GM19023 (cell line): Measurements from ENCODE around the gene AP1G1.
"Not testable (repeated sequence)": the region's sequence is repeated elsewhere in the genome, so short reads cannot be mapped to it uniquely, and the experiment has no call there.

Source experiments
- ATAC-seq: cut with Tn5 transposase; IDR thresholded peaks from one replicate; pipeline ENCODE4 v1.9.1; 2021; ENCODE audit warnings: mild to moderate bottlenecking, moderate library complexity; ENCODE audit not compliant: unreplicated experiment

AP1G1 gene

GRCh38 chr16:71709229-71709781, 99.3 kb downstream of the AP1G1 start:
- ATAC-seq = no peak

DNA sequence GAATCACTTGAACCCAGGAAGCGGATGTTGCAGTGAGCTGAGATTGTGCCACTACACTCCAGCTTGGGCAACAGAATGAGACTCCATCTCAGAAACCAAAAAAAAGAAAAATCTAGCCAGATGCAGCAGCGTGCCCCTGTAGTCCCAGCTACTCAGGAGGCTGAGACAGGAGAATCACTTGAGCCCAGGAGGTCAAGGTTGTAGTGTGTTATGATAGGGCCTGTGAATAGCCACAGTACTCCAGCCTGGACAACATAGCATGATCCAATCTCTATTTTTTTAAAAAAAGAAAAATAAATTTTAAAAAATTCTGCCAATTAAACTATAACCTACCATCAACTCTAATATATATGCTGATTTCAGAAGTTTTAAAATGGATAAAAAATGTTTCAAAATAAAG, 99.9 kb downstream of the AP1G1 start:
- ATAC-seq = no peak

DNA sequence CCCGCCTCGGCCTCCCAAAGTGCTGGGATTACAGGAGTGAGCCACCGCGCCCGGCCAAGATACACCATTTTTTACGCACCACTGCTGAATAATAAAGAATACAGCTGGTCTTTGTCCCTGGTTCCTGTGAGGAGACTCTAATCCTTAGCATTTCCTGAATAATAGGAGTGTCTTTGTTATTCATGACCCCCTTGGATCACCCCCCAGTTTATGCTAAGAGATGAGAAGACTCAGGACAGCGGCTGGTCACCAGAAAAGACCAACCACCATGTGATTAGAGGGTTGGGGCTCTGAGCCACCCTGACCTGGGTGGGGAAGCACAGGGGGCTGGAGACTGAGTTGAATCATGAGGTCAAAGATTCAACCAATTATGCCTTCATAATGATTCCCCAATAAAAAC, 101.4 kb downstream of the AP1G1 start:
- ATAC-seq = no peak

DNA sequence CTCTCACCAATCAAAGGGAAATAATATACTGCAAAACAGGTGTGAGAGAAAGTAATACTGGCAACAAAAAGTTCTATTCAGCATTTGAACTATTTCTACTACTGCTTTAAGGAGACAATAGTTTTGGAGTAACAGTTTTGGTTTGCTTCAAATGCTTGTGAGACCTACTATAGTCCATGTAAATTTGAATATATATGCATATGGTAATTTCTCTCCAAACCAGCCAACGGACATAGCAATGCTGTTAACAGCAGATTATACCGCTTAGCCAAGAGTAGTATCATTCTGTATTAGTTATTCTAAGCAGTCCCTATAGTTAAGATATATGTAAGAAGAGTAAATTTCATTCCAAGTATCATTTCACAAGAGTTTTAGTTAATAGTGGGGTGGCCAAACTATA, 102.6 kb downstream of the AP1G1 start:
- ATAC-seq = no peak

DNA sequence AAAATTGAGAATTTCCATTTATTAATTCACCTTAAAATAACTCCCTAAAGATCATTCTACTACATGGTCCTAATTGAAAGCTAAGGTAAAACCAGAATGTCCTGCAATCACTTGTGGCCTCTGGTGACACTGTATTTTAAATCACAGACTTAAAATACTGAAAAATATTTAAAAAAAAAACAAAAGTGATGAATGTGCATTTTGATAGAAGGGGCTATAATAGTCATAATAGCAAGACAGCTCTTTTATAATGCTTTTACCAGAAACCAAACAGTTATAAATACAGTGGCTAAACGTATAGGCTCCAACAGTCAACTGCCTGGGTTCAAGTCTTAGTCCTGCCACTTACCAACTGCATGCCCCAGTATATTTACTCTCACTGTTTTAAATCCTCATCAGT, 105.3 kb downstream of the AP1G1 start:
- no peak for ATAC-seq

DNA sequence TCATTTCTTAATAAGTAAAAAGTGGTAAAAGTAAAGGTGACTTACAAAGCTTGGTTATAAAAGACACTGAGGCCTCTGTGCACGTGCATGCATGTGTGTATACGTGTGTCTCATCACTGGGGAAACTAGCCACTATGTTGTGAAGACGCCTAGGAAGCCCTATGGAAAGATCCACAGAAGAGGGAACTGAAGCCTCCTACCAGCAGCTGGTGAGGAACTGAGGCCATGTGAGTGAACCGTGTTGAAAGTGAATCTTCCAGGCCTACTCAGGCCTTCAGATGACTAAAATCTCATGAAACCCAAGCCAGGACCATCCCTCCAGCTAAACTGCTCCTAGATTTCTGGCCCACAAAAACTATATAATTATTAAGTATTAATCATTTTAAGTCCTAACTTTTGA, 107.8 kb downstream of the AP1G1 start:
- no peak for ATAC-seq

DNA sequence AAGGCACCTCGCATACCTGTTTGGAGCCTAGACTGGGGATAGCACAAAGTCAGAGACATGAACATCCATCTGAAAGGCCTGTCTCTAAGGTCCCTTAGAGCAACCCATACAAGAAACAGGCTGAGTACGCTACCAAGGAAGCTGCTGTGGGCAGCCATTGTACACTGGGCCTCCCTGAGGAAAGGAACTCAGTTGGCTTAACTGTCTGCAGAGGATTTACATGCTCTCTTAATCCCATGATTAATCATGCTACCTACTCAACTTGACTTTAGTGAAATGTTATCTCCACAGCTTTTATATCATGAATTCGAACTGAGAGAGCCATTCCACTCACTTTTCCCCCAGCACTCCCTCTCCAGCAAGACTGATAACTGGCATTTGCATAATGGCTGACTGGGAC, 110.1 kb downstream of the AP1G1 start:
- ATAC-seq = no peak

DNA sequence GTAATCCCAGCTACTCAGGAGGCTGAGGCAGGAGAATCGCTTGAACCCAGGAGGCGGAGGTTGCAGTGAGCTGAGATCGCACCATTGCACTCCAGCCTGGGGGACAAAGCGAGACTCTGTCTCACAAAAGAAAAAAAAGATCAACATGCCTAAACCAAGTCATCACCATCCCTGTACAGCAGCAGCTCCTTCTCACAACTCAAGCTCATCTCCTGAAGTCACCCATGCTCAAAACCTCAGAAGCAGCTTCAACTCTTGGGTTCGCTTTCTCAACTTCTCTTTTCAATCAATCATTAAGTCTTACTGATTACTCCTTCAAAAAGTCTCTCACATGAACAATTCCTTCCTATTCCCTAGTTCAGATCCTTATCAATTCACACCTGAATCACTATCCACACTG, 115.5 kb downstream of the AP1G1 start:
- no peak for ATAC-seq

DNA sequence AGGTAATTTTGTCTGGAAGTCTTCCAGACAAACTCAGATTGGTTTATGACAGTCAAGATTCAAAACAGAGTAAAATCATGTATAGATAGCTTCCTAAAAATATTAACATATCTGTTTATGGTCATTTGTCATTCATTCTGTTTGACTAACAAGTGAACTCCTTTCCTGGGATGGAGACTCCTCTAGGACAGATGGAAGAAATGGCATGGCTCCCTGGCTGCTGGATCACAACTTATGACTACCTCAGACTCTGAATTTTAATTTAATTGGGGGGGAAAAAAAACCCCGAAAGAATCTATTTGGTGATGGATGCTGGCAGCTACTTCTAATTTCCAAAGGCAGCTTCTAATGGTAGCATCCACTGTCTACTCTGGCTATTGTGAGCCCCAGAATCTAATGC, 118.7 kb downstream of the AP1G1 start:
- no peak for ATAC-seq

- no peak for ATAC-seq
Measured at GRCh38 chr16:71687861-71688260, 120.8 kb downstream of the AP1G1 start.

GRCh38 chr16:71684280-71684679, 124.4 kb downstream of the AP1G1 start:
- ATAC-seq = not testable (repeated sequence)

DNA sequence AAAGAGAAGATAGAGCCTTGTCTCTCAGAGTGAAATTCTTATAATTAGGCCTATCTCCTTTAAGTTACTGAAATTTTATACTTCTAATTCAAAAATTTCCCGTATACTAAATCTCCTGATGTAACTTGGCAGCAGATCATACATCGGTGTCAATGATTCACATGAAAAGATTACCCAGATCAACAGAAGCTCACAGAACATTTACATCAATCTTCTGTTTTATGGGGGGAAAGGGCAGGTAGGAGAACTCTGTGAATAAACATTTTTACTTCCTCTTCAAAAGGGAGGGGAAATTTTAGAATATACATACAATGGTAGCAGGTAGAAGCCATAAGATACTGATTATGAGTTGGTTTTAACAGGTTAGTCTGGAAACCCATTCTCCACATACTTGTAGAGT, 127.3 kb downstream of the AP1G1 start:
- no peak for ATAC-seq
